Measurements from ENCODE around the gene MAPKAP1.

GRCh38 chr9:125532412-125532811 is 174.6 kb downstream of the MAPKAP1 start:
- TF ChIP-seq YY1 (IDR thresholded peaks at IDR 0.05; ENCODE audit: insufficient read depth, insufficient read length) (no peak), SUZ12 (IDR thresholded peaks at IDR 0.05; ENCODE audit: extremely low read depth, insufficient read depth, insufficient read length) (no peak)
